ENCODE results near the gene TRIM73.
A peak's percentile ranks its signal among the peaks of the same experiment; 100 is the strongest.
"Not testable (repeated sequence)": the region's sequence is repeated elsewhere in the genome, so short reads cannot be mapped to it uniquely, and the experiment has no call there.

TRIM73 gene

DNA sequence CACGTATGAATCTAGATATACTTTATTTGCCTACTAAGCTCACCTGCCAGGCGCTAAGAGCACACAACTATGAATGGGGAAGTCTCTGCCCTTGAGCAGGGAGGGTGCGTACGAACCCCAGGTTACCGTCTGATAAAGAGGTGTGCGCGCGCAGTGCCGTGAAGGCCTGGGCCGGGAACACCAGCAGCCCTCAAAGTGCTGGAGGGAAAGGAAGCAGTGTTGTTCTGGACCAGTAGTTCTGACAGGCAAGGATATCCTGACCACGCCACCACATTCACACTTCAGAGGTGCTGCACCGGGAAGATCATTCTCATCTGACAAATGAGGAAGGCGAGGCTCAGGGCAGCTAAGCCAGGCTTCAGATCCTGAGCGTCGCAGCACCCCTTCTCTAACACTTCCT, 28.1 kb downstream of the TRIM73 start:
- H3K36me3 Mint-ChIP-seq (ENCODE audit: low read depth), result peaks cover 23% of the 10 kb centered on the region
- H3K27me3 Mint-ChIP-seq (ENCODE audit: low read depth); H3K27ac Mint-ChIP-seq: not testable (repeated sequence)

GRCh38 chr7:75439000-75439399, 43.6 kb downstream of the TRIM73 start:
- H3K4me1 Mint-ChIP-seq (ENCODE audit: low read depth); H3K27ac Mint-ChIP-seq; H3K4me3 Mint-ChIP-seq; H3K27me3 Mint-ChIP-seq (ENCODE audit: low read depth); DNase-seq (ENCODE audit: low spot score); H3K9me3 Mint-ChIP-seq: not testable (repeated sequence)
- peaks cover 53% of the 10 kb centered on the region for H3K36me3 Mint-ChIP-seq (ENCODE audit: low read depth)

More for the DNA sequence above, 28.1 kb downstream of the TRIM73 start:
- H3K4me1 Mint-ChIP-seq (ENCODE audit: low read depth); H3K4me3 Mint-ChIP-seq; DNase-seq (ENCODE audit: low spot score); H3K9me3 Mint-ChIP-seq: not testable (repeated sequence)

DNA sequence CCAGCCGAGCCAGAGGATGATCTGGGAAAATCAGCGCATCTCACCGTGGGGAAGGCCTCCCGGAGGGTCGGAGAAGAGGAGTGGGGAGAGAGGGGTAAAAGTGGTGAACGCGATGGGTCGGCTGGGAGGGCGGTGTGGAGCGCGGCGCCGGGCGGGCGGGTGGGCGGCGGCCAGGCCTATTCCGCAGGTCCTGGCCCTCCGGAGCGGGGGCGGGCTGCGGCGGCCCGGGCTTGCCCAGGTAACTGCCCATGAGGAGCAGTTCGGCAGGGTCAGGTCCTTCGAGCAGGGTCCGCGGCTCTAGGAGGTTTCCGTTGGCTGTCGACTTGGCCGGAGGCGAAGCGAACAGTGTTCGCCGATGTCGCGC, 46.7 kb downstream of the TRIM73 start:
- Mint-ChIP-seq H3K27ac (peak overlapping the region; percentile 92), H3K36me3 (ENCODE audit: low read depth) (peaks cover 33% of the 10 kb centered on the region), H3K4me3 (peak overlapping the region; percentile 88)
- not testable (repeated sequence) for H3K4me1 Mint-ChIP-seq (ENCODE audit: low read depth); H3K9me3 Mint-ChIP-seq; DNase-seq (ENCODE audit: low spot score); H3K27me3 Mint-ChIP-seq (ENCODE audit: low read depth)

DNA sequence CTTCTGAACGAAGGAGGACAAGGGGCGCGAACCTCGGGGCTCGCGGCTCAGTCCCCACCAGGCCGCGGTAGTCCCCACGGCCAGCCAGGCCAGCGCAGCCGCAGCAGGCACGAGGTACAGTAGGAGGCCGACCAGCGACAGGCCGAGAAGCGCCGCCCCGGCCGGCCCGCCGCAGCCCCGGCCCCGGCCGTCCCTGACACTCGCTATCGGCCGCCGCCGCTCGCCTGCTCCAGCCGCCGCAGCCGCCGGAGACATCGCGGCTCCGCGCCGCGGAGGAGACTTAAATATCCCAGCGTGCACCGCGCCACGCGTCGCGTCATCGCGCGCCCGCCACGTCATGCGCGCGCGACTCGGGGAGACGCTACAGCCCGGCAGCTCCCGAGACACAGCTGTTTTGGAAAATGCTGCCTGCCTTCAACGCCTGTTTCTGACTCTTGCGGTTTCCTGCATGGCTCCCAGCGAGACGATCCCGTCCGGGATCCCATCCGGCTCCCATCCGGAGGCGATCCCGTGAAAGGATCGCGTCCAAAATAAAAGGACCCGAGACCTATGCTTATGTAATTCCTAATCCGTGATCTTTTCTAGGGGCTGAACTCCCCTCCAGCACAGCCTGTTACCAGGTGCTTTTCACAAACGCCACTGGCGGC, 47.2 kb downstream of the TRIM73 start:
- H3K9me3 Mint-ChIP-seq; H3K27me3 Mint-ChIP-seq (ENCODE audit: low read depth); H3K4me1 Mint-ChIP-seq (ENCODE audit: low read depth): not testable (repeated sequence)
- Mint-ChIP-seq H3K4me3 (peak overlapping the region; percentile 95), H3K27ac (peak overlapping the region; percentile 95), H3K36me3 (ENCODE audit: low read depth) (peaks cover 29% of the 10 kb centered on the region)
- peak; percentile 51 for DNase-seq (ENCODE audit: low spot score)

- DNase-seq (ENCODE audit: low spot score); H3K9me3 Mint-ChIP-seq; H3K27ac Mint-ChIP-seq; H3K27me3 Mint-ChIP-seq (ENCODE audit: low read depth); H3K4me1 Mint-ChIP-seq (ENCODE audit: low read depth); H3K4me3 Mint-ChIP-seq; H3K36me3 Mint-ChIP-seq (ENCODE audit: low read depth): not testable (repeated sequence)
Observed at GRCh38 chr7:75449946-75450345, 54.5 kb downstream of the TRIM73 start.

GRCh38 chr7:75452494-75452955, 57.1 kb downstream of the TRIM73 start:
- not testable (repeated sequence) for DNase-seq (ENCODE audit: low spot score); H3K27me3 Mint-ChIP-seq (ENCODE audit: low read depth); H3K4me3 Mint-ChIP-seq; H3K36me3 Mint-ChIP-seq (ENCODE audit: low read depth); H3K9me3 Mint-ChIP-seq; H3K4me1 Mint-ChIP-seq (ENCODE audit: low read depth); H3K27ac Mint-ChIP-seq

All from T-helper 2 cell treated with Interferon-gamma antibody and Interleukin-4, amounts not matched to agents 5 μg/mL and 100 μg/mL, for 36 hours (primary cell).